Fibroblast of lung (primary cell): ENCODE measurements around the gene CCNH. TPM values are rescaled to one million over a fixed set of nuclear protein-coding genes. Genes with fewer than 3 reads are reported as not detected.

Experiments used
- DNase-seq, 2 donors: peaks; one replicate each; pipeline versions ENCODE4 v3.0.0 to v3.0.0-alpha.2; 2010; ENCODE audit warnings: low read depth in 2 of 2
- H2AFZ ChIP-seq: 2 replicates; pipeline ENCODE4 v1.5.1; 2012; ENCODE audit warnings: low read length, control low read depth, inconsistent platforms
- H3K27ac ChIP-seq: 2 replicates; pipeline ENCODE4 v1.5.1; 2011; ENCODE audit warnings: low read length, control low read depth; ENCODE audit not compliant: insufficient read depth
- H3K27me3 ChIP-seq: 2 replicates; pipeline ENCODE4 v1.5.1; 2011; ENCODE audit warnings: mild to moderate bottlenecking, low read length; ENCODE audit not compliant: control insufficient read depth, insufficient read depth
- H3K36me3 ChIP-seq: 2 replicates; pipeline ENCODE4 v1.5.1; 2011; ENCODE audit warnings: low read length; ENCODE audit not compliant: control insufficient read depth, insufficient read depth
- H3K4me1 ChIP-seq: 2 replicates; pipeline ENCODE4 v1.5.1; 2011; ENCODE audit warnings: low read length; ENCODE audit not compliant: control insufficient read depth, insufficient read depth; ENCODE audit errors: extremely low read depth
- H3K4me2 ChIP-seq: 2 replicates; pipeline ENCODE4 v1.5.1; 2011; ENCODE audit warnings: low read length, control low read depth; ENCODE audit not compliant: insufficient read depth; ENCODE audit errors: extremely low read depth
- H3K4me3 ChIP-seq, 4 experiments: fragments of 200-600 bp in 1 of 4; sonication (generic) in 1 of 4; replicated peaks in 1 of 4; 2 replicates each; pipeline ENCODE4 v1.5.1; 2011 to 2016; ENCODE audit warnings: low read length in 4 of 4, low read depth in 3 of 4, mild to moderate bottlenecking in 3 of 4, control low read depth in 2 of 4, inconsistent platforms in 1 of 4, mixed read lengths in 1 of 4; ENCODE audit not compliant: insufficient read depth in 1 of 4; ENCODE audit errors: control extremely low read depth in 1 of 4
- H3K79me2 ChIP-seq: 2 replicates; pipeline ENCODE4 v1.5.1; 2012; ENCODE audit warnings: mild to moderate bottlenecking, low read length, inconsistent platforms; ENCODE audit not compliant: control insufficient read depth, insufficient read depth
- H3K9ac ChIP-seq: 2 replicates; pipeline ENCODE4 v1.5.1; 2011; ENCODE audit warnings: mild to moderate bottlenecking, low read length, control low read depth; ENCODE audit not compliant: insufficient read depth
- H3K9me3 ChIP-seq: 2 replicates; pipeline ENCODE4 v1.5.1; 2012; ENCODE audit warnings: low read depth, low read length; ENCODE audit not compliant: control insufficient read depth, insufficient read depth
- H4K20me1 ChIP-seq: 2 replicates; pipeline ENCODE4 v1.5.1; 2011; ENCODE audit warnings: low read length; ENCODE audit not compliant: control insufficient read depth, insufficient read depth; ENCODE audit errors: extremely low read depth
- EZH2 ChIP-seq: IDR thresholded peaks from 2 replicates; pipeline ENCODE4 v1.5.1; 2012; ENCODE audit warnings: low read length, control low read depth, mild to moderate bottlenecking; ENCODE audit errors: missing control alignments
- polyA plus RNA-seq, 2 donors: library from polyadenylated mRNA; depleted of rRNA in 1 of 2; stranded (reverse) in 1 of 2; unstranded in 1 of 2; fragments of >200 nt; gene quantifications; 2 replicates each; pipeline ENCODE4 v1.2.1, GENCODE V29; 2011 to 2012; ENCODE audit warnings: missing spikeins in 1 of 2
- total RNA-seq: library from RNA; depleted of rRNA; stranded (reverse); fragments of >200 nt; gene quantifications from 2 replicates; pipeline ENCODE4 v1.2.1, GENCODE V29; 2014
- TF ChIP-seq, protein P1 (sequence below), 2 donors: IDR thresholded peaks in 1 of 2; conservative IDR thresholded peaks in 1 of 2; 1 replicate in 1 of 2; 2 replicates in 1 of 2; pipeline ENCODE4 v1.5.1; 2011 to 2012; ENCODE audit warnings: low read length in 2 of 2, control low read depth in 1 of 2, inconsistent platforms in 1 of 2, low read depth in 1 of 2, mild to moderate bottlenecking in 1 of 2

The CCNH gene
- total and polyA plus RNA-seq, 2 donors (not counting 1 experiment from before 2014, with no cell fraction given): 77.6 to 98.7 TPM

DNA sequence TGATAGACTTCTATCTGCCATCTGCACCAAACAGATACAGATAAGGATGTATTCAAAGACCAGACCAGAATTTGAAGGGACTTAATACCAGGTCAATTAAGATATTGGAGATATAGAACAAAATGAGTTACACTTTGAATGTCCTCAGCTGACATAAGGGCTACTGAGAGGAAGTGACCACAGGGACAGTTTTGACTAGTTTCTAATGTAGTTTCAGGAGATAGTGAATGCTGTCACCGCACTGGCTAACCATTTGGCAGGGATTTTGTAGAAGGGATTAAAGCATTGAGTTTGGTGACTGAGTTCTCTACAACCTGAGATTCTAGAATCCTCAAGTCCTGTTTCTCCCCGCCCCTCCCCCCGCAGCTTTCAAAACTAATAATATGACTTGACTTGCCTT is 22.7 kb downstream of the CCNH start:
- H3K27ac ChIP-seq: no peak overlapping the region
- peaks cover 23% of the 10 kb centered on the region for H3K4me1 ChIP-seq
- no peak for DNase-seq
- peaks cover 6% of the 10 kb centered on the region for H3K79me2 ChIP-seq
- no peak overlapping the region for H3K9ac ChIP-seq
- H3K27me3 ChIP-seq: no peaks in the 10 kb centered on the region
- TF ChIP-seq, protein P1, sequence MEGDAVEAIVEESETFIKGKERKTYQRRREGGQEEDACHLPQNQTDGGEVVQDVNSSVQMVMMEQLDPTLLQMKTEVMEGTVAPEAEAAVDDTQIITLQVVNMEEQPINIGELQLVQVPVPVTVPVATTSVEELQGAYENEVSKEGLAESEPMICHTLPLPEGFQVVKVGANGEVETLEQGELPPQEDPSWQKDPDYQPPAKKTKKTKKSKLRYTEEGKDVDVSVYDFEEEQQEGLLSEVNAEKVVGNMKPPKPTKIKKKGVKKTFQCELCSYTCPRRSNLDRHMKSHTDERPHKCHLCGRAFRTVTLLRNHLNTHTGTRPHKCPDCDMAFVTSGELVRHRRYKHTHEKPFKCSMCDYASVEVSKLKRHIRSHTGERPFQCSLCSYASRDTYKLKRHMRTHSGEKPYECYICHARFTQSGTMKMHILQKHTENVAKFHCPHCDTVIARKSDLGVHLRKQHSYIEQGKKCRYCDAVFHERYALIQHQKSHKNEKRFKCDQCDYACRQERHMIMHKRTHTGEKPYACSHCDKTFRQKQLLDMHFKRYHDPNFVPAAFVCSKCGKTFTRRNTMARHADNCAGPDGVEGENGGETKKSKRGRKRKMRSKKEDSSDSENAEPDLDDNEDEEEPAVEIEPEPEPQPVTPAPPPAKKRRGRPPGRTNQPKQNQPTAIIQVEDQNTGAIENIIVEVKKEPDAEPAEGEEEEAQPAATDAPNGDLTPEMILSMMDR (conservative IDR thresholded peaks at IDR 0.05 in 1 of 2, IDR thresholded peaks at IDR 0.05 in 1 of 2; ENCODE audit: low read depth in 1 of 2, low read length in 2 of 2): no peak
- no peaks in the 10 kb centered on the region for H3K9me3 ChIP-seq
- H2AFZ ChIP-seq: no peak overlapping the region
- peaks cover 6% of the 10 kb centered on the region for H3K36me3 ChIP-seq
- H3K4me2 ChIP-seq: no peak overlapping the region
- H4K20me1 ChIP-seq: no peaks in the 10 kb centered on the region
- no peak overlapping the region for H3K4me3 ChIP-seq

DNA sequence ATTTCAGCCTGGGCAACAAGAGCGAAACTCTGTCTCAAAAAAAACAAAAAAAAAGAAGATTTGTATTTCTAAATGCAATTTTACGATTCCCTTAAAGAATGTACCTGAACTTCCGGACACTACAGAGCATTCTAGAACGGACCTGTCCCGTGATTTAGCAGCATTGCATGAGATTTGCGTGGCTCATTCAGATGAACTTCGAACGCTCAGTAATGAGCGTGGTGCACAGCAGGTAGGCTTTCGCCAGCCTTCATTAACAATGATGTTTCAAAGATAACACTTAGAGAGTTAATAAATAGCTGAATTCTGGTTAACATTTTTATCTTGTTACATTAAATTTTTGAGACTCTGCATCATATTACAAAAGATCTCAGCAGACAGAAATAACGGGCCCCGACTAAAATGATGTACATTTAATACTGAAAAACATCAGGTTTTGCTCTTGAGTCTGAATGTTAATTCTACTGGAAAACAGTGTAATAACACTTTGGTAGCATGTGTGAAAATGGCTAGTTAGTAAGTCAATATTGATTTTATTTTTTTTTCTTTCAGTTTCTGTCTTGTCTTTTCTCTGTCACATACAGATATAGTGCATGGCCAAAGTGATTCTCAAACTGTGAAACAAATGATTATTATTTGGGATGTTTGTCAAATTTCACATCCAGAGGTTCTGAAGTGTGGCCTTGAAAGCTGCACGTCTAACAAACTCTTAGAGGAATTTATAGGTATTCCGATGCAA is 23.3 kb downstream of the CCNH start:
- H3K4me1 ChIP-seq: peaks cover 19% of the 10 kb centered on the region
- peaks cover 6% of the 10 kb centered on the region for H3K36me3 ChIP-seq
- no peak overlapping the region for H3K4me2 ChIP-seq
- DNase-seq: no peak
- H3K27ac ChIP-seq: no peak overlapping the region
- no peak overlapping the region for H2AFZ ChIP-seq
- no peak overlapping the region for H3K4me3 ChIP-seq
- H3K79me2 ChIP-seq: peaks cover 6% of the 10 kb centered on the region
- no peaks in the 10 kb centered on the region for H3K9me3 ChIP-seq
- no peak for TF ChIP-seq EZH2
- TF ChIP-seq, protein P1 (conservative IDR thresholded peaks at IDR 0.05 in 1 of 2, IDR thresholded peaks at IDR 0.05 in 1 of 2; ENCODE audit: low read depth in 1 of 2, low read length in 2 of 2): no peak
- H4K20me1 ChIP-seq: no peaks in the 10 kb centered on the region
- H3K27me3 ChIP-seq: no peaks in the 10 kb centered on the region
- H3K9ac ChIP-seq: no peak overlapping the region

DNA sequence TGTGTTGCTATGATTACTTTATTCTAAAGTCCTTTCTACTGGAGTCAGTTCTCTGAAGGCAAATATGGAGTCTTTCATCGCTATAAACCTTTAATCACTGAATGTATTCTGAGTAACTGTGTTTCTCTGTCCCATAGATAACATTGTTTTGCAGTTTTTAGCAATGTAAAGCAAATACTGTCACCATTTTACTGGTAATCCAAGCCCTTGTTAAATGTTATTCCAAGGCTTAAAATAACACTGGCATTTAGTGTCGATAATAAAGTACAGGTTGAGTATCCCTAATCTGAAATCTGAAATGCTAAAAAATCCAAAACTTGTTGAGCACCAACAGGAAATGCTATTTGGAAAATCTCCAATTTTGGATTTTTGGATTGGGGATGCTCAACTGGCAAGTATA is 24.6 kb downstream of the CCNH start:
- Histone ChIP-seq H3K9me3 (no peaks in the 10 kb centered on the region), H3K4me1 (peaks cover 14% of the 10 kb centered on the region), H3K79me2 (peaks cover 6% of the 10 kb centered on the region), H2AFZ (no peak overlapping the region), H3K4me2 (no peak overlapping the region), H3K4me3 (no peak overlapping the region), H3K9ac (no peak overlapping the region), H3K27me3 (no peaks in the 10 kb centered on the region), H3K36me3 (peaks cover 8% of the 10 kb centered on the region), H3K27ac (no peak overlapping the region), H4K20me1 (no peaks in the 10 kb centered on the region)
- DNase-seq: no peak
- TF ChIP-seq, protein P1 (conservative IDR thresholded peaks at IDR 0.05 in 1 of 2, IDR thresholded peaks at IDR 0.05 in 1 of 2; ENCODE audit: low read depth in 1 of 2, low read length in 2 of 2): no peak
- no peak for TF ChIP-seq EZH2
